HG02798 (cell line): ENCODE results near the gene OR6T1.

Source experiments
- ATAC-seq: cut with Tn5 transposase; IDR thresholded peaks from one replicate; pipeline ENCODE4 v1.9.1; 2021; ENCODE audit warnings: mild to moderate bottlenecking; ENCODE audit not compliant: unreplicated experiment, poor library complexity

OR6T1 gene

DNA sequence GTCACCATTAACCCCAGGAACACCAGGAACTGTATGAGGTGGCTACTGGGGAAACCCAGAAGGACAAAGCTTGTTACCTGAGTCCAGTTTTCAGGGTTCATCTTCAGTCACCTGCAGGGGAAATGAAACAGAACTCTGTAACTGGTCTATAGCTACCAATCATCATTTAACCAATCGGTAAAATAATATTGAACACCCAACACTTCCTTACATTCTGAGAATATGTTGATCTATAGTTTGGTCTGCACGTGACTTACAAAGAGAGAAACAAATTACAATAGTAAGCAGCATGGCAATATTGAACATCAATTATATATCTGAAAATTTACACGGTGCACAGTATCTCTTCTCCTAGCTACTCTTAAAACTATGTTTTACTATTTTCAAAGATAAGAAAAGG, at the start of gene OR6T1:
TSS of gene OR6T1 (minus strand) at position 101 of the 400 bp plus-strand sequence. CDS start at position 101, 0 bp downstream.
- no peak for ATAC-seq

GRCh38 chr11:123979311-123979710, 35.7 kb upstream of the OR6T1 start:
- ATAC-seq: no peak

- no peak for ATAC-seq
Observed at GRCh38 chr11:123977731-123978347, 34.2 kb upstream of the OR6T1 start, which contains the start of gene OR10S1. OR10S1 (minus strand) TSS chr11:123977781; CDS start chr11:123977664, 117 bp downstream.

GRCh38 chr11:123976770-123977560, 33.3 kb upstream of the OR6T1 start:
- ATAC-seq: no peak

- no peak for ATAC-seq
Observed at GRCh38 chr11:123973816-123974215, 30.2 kb upstream of the OR6T1 start.

- no peak for ATAC-seq
Observed at GRCh38 chr11:123956752-123957151, 13.1 kb upstream of the OR6T1 start.

- ATAC-seq: no peak
Observed at GRCh38 chr11:123945132-123945531, 1.5 kb upstream of the OR6T1 start.

DNA sequence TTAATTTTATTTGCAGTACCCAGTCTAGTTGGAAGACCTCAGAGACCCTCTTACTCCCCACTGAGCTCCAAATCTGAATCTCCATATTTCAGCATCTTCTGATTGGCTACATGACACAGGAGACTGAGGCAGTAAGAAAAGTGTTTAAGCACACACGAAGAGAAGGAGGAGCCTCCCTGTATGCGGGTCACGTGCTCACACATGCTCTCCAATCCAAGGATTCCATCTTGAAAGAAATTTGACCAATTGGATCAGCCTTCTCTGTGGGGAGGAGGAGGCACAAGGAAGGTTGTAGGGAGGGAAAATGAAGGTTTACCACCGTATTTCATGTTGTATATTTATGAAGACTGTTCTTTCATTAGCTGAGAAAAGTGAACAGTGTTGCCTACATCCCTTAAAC, 1.2 kb downstream of the OR6T1 start:
- ATAC-seq: no peak

DNA sequence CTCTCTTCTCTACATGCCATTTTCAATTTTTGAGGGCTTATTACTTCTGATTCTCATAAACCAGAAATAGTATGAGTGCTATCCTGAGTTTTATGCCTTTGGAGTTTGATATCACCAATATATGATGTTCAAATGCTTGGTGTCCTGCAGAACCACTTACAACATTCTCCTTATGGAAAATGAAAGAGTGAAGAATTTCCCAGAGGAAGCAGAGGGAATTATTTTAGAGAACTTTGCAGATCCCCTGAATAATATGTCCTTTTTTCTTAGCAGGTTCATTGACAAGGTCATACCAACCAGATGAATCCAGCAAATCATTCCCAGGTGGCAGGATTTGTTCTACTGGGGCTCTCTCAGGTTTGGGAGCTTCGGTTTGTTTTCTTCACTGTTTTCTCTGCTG, 4.3 kb downstream of the OR6T1 start, which contains the start of gene OR4D5:
TSS of gene OR4D5 (plus strand) at position 301 of the 400 bp plus-strand sequence. CDS start at position 301, 0 bp downstream.
- no peak for ATAC-seq

DNA sequence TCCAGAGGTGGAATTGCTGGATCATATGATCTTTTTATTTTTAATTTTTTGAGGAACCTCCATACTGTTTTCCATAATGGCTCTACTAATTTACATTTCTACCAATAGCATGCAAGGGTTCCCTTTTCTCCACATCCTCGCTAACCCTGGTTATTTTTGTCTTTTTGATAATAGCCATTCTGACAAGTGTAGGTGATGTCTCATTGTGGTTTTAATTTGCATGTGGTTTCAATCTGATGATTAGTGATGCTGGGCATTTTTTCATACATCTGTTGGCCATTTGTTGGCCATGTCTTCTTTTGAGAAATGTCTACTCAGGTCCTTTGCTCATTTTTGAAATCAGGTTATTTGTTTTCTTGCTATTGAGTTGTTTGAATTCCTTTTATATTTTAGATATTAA, 19.6 kb downstream of the OR6T1 start:
- no peak for ATAC-seq

GRCh38 chr11:123920943-123921342, 22.7 kb downstream of the OR6T1 start:
- ATAC-seq: no peak

GRCh38 chr11:123905826-123906225, 37.8 kb downstream of the OR6T1 start:
- ATAC-seq: no peak

GRCh38 chr11:123904932-123905331, 38.7 kb downstream of the OR6T1 start:
- ATAC-seq: no peak

- ATAC-seq: peak; percentile 61
Observed at GRCh38 chr11:123903932-123904331, 39.7 kb downstream of the OR6T1 start.

DNA sequence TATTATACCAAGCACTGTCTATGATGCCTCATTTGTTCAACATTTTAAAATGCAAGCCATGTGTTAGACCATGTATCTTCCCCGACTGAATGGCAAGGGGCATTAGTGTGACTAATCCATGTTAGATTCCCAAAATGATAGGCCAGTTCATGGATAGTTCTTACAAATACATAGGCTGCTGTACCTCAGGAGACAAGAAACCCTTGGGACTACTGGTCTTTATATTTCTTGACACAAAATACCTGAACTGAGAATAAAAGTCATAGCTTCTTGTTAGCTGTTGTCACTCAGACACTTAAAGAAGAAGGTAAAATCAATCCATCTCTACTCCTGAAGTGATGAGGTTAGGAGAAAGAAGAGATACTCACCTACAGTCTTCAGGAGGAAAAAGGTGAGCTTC, 41.8 kb downstream of the OR6T1 start, which contains the start of gene OR8D4:
TSS of gene OR8D4 (plus strand) at position 301 of the 400 bp plus-strand sequence. CDS start 4,265 bp downstream, outside the sequence.
- ATAC-seq: no peak

DNA sequence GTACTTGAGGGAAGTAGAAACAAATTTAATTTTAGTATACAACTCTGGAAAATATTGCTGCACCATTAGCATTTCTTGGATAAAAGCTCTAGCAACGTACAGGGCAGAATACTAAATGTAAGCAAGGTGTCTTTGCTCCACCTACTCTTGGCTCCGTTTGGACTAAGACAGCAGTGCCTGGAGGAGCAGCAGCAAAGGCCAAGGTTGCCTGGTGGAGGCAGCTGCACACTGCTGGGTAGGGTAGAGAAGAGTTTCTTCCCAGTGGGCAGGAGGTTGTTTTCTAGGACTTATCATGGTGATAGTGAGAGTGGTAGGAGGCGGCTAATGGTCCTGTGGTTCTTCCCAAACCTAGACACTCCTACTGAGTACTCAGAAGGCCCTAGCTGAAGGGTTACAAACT, 43.8 kb downstream of the OR6T1 start:
- ATAC-seq: no peak
